22Rv1 (cell line): ENCODE results near the gene EEA1.

Experiments used
- CTCF ChIP-seq: fragments of 450-650 bp; IDR thresholded peaks from 2 replicates; pipeline ENCODE4 v1.5.1; 2017; ENCODE audit warnings: mild to moderate bottlenecking
- ZFX ChIP-seq: fragments of 450-650 bp; IDR thresholded peaks from 2 replicates; pipeline ENCODE4 v1.6.1; 2017; ENCODE audit warnings: antibody characterized with exemption, borderline replicate concordance

GRCh38 chr12:92785563-92785950, 143.5 kb downstream of the EEA1 start:
- no peak for TF ChIP-seq CTCF
- no peak for TF ChIP-seq ZFX
